ENCODE results near the gene ARF3.

Gene ARF3

GRCh38 chr12:48894271-48894670 lies 63.0 kb downstream of the ARF3 start:
- H3K4me3 ChIP-seq (ENCODE audit: low read depth, low read length): no peak overlapping the region
- no peak for DNase-seq (ENCODE audit: low read depth)
- TF ChIP-seq CTCF (IDR thresholded peaks at IDR 0.05; ENCODE audit: low read depth, low read length, missing control alignments): no peak

- TF ChIP-seq CTCF (IDR thresholded peaks at IDR 0.05; ENCODE audit: low read depth, low read length, missing control alignments): peak; percentile 85
- DNase-seq (ENCODE audit: low read depth): no peak
- no peak overlapping the region for H3K4me3 ChIP-seq (ENCODE audit: low read depth, low read length)
Observed at GRCh38 chr12:48890657-48891418, 66.4 kb downstream of the ARF3 start.

GRCh38 chr12:48889679-48890078 lies 67.6 kb downstream of the ARF3 start:
- no peak for TF ChIP-seq CTCF (IDR thresholded peaks at IDR 0.05; ENCODE audit: low read depth, low read length, missing control alignments)

More at GRCh38 chr12:48889679-48890078, 67.6 kb downstream of the ARF3 start:
- DNase-seq (ENCODE audit: low read depth): no peak
- no peak overlapping the region for H3K4me3 ChIP-seq (ENCODE audit: low read depth, low read length)

All from GM12864 (cell line).